HG02970 (cell line): ENCODE results near the gene LRP1-AS.

Source experiments
- ATAC-seq: cut with Tn5 transposase; IDR thresholded peaks from one replicate; pipeline ENCODE4 v1.9.1; 2021; ENCODE audit warnings: mild to moderate bottlenecking, moderate library complexity, moderate number of reproducible peaks; ENCODE audit not compliant: unreplicated experiment, low FRiP score

Gene LRP1-AS

DNA sequence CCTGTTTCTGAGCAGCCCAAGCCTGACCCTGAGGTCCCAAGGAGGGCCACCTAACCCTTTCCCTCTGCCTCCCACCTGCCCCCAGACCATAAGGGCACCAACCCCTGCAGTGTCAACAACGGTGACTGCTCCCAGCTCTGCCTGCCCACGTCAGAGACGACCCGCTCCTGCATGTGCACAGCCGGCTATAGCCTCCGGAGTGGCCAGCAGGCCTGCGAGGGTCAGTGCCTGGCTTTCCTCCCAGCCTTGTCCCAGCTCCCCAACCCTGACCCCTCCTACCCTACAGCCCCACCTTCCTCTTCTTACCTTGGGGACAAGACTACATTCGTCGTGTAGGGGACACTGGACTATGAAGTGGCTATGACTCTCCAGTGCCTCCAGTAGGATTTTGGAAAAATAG is 33.7 kb upstream of the LRP1-AS start:
- no peak for ATAC-seq

DNA sequence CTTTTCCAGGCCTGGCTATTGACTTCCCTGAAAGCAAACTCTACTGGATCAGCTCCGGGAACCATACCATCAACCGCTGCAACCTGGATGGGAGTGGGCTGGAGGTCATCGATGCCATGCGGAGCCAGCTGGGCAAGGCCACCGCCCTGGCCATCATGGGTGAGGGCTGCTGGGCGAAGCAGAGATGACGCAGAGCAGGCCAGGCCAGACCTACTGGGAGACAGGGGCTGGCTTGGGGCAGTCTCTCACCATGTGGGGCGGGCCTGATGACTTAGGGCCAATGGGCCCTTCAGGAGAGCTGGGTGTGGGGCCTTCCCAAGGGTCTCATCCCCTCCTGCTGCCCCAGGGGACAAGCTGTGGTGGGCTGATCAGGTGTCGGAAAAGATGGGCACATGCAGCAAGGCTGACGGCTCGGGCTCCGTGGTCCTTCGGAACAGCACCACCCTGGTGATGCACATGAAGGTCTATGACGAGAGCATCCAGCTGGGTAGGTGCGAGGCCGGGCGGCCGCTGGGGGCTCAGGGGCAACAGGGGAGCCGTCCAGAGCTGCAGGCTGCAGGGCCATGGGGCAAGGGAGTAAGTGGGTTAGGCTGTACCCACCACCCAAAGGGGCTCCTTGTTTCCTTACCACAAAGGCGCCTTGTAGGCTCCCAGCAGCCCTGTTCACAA is 33.0 kb upstream of the LRP1-AS start:
- ATAC-seq = no peak

DNA sequence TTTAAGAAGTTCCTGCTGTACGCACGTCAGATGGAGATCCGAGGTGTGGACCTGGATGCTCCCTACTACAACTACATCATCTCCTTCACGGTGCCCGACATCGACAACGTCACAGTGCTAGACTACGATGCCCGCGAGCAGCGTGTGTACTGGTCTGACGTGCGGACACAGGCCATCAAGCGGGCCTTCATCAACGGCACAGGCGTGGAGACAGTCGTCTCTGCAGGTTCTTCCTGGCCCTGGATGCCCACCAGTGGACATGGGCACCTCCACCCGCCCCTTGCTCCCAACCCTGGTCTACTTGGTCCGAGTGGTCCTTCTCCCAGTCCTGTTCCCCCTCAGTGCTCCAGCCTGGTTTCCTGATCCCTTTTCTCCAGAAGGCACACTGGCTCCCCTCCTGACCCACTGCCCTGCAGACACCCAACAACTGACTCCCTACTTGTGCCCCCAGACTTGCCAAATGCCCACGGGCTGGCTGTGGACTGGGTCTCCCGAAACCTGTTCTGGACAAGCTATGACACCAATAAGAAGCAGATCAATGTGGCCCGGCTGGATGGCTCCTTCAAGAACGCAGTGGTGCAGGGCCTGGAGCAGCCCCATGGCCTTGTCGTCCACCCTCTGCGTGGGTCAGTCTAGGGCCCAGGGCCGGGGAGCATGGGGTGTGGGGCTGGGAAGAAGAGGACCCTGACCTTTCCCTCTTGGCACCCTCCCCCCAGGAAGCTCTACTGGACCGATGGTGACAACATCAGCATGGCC is 32.1 kb upstream of the LRP1-AS start:
- ATAC-seq = no peak

DNA sequence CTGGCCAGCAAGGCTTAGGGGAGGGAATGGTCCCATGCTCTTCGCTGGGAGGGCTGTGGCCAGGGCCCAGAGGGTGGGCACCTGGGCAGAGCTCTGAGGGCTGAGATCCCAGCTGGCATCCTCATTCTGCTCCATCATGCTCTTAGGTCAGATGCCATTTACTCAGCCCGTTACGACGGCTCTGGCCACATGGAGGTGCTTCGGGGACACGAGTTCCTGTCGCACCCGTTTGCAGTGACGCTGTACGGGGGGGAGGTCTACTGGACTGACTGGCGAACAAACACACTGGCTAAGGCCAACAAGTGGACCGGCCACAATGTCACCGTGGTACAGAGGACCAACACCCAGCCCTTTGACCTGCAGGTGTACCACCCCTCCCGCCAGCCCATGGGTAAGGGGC is 30.8 kb upstream of the LRP1-AS start:
- ATAC-seq = no peak

DNA sequence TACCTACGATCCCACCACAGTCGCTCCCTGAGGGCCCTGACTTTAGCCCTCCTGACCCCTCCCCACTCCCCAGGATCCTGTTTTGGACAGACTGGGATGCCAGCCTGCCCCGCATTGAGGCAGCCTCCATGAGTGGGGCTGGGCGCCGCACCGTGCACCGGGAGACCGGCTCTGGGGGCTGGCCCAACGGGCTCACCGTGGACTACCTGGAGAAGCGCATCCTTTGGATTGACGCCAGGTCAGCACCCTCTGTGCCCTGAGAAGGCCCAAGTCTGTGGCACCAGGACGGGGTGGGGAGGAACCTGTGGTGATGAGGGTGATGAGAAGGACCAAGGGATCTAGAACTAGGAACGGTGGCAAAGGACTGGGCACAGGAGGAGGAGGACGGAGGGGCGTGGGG is 29.9 kb upstream of the LRP1-AS start:
- ATAC-seq = no peak

DNA sequence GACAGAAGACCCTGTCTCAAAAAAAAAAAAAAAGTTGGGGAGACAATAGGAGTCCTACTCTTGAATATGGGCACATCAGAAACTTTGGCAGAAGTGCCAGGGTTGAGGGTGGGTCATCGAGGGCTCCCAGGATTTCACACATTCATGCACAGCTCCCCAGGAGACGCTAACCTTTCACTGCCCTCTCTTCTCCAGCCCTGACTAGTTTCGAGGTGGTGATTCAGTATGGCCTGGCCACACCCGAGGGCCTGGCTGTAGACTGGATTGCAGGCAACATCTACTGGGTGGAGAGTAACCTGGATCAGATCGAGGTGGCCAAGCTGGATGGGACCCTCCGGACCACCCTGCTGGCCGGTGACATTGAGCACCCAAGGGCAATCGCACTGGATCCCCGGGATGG is 29.4 kb upstream of the LRP1-AS start:
- no peak for ATAC-seq

DNA sequence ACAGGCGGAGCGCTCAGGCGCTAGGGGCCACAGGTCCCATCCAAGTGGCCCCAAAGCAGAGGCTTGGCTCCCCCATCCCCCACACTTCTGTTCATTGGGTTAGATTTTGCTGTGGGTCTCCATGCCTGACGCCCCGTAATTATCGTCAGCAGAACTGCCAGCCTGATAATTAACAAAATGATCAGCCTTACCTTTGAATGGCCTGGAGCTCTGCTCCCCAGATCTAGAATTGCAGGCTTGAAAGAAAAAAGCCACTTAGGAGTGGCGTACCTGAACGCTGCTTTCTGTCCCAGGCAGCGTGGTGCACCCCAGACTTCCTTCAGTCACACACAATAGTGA is 28.7 kb upstream of the LRP1-AS start:
- no peak for ATAC-seq

DNA sequence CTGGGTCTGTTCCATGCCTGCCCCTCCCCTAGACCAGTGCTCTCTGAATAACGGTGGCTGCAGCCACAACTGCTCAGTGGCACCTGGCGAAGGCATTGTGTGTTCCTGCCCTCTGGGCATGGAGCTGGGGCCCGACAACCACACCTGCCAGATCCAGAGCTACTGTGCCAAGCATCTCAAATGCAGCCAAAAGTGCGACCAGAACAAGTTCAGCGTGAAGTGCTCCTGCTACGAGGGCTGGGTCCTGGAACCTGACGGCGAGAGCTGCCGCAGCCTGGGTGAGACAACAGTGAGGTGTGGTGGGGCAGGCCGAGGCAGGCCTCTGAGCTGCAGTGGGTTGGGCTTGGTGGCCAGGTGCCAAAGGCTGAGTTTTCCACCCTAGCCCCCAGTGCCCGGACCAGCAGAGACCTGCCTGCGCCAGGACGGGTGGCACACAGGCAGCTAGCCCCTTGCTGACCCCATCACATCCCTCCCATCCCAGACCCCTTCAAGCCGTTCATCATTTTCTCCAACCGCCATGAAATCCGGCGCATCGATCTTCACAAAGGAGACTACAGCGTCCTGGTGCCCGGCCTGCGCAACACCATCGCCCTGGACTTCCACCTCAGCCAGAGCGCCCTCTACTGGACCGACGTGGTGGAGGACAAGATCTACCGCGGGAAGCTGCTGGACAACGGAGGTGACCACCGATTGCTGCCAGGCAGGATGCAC is 28.2 kb upstream of the LRP1-AS start:
- ATAC-seq = no peak

DNA sequence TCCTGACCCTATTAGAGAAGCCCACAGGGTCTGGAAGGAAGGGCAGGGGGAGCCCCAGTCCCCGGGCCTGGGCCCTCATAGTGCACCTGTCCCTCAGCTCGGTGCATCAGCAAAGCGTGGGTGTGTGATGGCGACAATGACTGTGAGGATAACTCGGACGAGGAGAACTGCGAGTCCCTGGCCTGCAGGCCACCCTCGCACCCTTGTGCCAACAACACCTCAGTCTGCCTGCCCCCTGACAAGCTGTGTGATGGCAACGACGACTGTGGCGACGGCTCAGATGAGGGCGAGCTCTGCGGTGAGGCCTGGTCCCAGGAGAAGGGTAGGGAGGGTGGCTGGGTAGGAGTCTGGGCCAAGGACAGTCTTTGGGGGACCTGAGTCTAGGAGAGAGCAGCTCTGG is 26.3 kb upstream of the LRP1-AS start:
- no peak for ATAC-seq

DNA sequence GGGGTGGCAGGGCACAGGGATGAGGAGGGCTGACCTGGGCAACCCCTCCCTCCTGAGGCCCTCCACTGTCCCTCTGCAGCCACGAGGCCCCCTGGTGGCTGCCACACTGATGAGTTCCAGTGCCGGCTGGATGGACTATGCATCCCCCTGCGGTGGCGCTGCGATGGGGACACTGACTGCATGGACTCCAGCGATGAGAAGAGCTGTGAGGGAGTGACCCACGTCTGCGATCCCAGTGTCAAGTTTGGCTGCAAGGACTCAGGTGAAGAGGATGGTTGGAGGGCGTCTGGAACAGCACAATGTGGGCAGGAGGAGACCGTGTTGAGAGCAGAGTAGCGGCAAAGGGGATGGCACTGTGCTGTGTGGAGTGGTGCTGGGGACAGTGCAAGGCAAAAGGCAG is 25.7 kb upstream of the LRP1-AS start:
- no peak for ATAC-seq

DNA sequence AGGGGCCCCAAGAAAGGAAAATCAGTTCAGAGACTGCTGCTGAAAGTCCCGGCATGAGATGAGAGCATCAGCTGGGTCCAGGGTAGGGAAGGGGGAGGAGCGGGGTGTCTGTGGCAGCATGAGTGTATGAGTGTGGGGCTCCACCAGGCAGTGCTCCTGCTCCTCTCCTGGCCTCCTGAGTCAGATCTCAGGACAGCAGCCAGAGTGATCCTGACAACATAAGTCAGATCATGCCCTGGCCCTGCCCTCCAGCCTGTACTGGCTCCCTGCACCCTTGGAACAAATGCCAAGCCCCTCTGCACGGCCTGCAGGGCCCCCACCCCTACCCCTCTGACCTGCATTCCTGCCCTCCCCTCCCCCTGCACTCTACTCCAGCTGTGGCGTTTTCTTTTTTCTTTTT is 24.2 kb upstream of the LRP1-AS start:
- ATAC-seq = no peak

DNA sequence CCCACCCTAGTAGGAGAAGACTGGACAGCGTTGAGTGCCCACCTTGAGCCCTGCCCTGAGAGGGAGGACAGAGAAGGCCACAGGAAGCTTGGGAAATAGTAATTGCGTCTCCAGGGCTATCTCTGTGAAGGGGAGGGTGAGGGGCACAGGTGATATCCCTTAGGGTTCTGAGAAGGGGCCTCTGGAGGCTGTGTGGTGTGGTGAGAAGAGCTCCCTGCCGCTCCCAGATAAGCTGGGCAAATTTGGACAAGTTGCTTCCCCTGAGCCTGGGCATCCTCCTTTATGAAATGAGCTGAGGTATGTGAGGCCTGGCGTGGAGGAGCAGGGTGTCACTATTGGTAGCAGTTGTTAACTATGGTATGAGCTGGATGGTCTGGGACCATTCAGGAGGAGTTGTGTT is 23.5 kb upstream of the LRP1-AS start:
- no peak for ATAC-seq

DNA sequence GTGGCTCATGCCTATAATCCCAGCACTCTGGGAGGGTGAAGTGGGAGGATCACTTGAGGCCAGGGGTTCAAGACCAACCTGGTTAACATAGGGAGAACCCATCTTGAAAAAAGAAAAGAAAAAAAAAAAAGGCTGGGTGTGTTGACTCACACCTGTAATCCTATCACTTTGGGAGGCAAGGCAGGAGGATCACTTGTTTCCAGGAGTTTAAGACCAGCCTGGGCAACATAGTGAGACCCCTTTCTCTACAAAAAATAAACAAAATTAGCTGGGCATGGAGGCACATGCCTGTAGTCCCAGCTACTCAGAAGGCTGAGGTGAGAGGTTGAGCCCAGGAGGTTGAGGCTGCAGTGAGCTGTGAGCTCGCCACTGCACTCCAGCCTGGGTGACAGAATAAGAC is 23.0 kb upstream of the LRP1-AS start:
- no peak for ATAC-seq

DNA sequence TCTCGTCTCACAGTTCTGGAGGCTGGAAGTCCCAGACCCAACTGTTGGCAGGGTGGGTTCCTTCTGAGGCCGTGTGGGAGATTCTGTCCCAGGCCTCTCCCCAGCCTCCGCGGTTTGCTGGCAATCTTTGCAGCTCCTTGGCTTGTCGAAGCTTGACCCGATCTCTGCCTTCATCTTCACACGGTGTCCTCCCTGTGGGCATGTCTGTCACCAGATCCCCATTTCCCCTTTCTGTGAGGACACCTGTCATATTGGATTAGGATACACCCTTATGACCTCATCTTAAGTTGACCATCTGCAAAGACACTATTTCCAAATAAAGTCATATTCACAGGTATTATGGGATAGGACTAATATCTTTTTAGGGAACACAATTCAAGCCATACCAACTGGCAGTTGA is 22.6 kb upstream of the LRP1-AS start:
- ATAC-seq = no peak

DNA sequence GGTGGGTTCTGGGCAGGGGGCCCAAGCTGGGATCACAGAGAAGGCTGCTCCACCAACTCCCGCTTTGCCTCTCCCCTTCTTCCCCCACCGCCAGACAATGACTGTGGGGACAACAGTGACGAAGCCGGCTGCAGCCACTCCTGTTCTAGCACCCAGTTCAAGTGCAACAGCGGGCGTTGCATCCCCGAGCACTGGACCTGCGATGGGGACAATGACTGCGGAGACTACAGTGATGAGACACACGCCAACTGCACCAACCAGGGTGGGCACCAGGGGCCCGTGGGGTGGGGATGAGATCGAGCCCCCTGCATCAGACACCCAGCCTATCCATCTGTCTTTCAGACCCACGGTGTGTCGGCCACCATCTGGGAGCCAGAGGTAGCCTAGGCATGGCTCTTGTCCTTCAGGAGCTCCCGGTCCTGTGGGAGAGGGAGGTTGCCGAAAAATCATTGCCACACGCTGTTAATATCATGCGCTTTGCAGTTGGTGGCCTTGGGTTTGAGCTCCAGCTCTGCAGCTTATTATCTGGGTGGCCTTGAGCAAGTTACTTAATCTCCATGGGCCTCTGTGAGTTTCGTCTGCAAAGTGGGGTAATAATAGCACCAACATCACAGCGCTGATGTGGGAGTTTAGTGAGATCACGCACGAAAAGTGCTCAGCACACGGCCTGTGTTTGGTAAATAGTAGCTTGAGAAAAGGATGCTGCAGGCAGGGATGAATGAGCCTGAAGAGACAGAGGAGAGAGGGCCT is 21.8 kb upstream of the LRP1-AS start:
- no peak for ATAC-seq

DNA sequence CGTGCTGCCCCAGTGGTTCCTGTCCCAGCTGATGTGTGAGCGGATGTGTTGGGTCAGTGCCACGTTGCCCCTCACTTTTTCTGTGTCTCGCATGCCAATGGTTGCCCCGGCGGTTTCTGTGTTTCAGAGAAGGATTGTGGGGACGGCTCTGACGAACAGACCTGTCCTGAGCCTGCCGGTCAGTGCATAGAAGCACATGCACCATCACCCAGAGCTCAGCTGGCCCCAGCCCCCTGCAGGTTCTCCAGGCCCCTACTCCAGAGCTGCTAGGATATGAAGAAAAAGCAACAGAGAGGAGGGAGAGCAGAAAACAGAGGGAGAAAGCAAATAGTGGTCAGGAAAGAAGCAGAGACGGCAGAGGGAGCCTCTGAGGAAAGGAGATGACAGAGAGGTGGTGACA is 20.6 kb upstream of the LRP1-AS start:
- no peak for ATAC-seq

DNA sequence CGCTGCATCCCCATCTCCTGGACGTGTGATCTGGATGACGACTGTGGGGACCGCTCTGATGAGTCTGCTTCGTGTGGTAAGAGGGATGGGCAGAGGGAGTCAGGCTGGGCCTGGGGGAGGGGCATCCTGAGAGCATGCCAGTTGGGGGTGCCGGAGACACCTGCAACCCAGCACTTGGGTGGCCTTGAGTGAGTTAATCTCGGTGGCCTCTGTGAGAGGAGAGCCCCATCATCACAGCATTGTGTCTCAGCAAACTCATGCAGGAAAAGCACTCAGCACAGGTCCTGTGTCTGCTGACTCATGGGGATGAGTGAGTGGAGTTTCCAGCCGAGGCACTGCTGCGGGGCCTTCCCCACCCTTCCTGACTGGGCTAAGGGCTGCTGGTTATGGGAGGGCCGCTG is 19.6 kb upstream of the LRP1-AS start:
- no peak for ATAC-seq

DNA sequence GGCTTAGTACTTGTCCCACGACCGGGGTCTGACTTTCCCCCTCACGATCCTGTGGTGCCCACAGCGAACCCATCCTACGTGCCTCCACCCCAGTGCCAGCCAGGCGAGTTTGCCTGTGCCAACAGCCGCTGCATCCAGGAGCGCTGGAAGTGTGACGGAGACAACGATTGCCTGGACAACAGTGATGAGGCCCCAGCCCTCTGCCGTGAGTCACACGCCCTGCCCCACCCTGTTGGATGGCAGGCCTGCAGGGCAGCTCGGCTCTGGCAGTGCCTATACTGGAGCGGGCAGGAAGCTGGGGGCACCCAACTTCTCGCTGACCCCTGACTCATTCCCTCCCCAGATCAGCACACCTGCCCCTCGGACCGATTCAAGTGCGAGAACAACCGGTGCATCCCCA is 18.3 kb upstream of the LRP1-AS start:
- no peak for ATAC-seq

DNA sequence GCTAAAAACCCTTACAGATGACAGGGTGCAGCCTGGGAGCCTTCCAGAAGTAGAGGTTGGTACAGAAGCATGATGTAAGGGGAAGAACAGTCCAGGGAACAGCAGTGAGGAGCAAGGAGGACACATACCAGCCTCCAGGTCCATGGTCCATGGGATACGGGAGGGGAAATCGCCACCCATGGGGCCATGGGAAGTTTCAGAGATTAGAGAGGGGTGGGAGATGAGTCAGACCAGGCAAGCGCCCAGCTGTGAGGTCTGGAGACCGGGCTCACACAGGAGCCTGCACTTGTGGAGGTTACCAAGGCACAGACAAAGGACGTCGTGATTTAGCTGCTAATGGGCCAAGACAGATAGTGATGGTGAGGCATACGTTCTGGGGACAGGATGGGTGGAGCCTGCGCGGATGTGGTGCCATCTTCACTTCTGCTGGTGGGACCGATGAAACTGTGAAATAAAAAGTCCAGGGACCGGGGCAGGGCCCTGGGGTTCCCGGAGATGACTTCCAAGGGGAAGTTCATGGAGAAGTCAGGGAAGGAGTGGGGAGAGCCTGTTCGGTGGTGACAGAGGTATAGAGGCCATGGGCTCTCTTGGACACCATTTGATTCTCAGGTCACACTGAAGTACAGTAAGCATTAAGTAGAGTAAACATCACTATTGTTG is 17.7 kb upstream of the LRP1-AS start:
- no peak for ATAC-seq

DNA sequence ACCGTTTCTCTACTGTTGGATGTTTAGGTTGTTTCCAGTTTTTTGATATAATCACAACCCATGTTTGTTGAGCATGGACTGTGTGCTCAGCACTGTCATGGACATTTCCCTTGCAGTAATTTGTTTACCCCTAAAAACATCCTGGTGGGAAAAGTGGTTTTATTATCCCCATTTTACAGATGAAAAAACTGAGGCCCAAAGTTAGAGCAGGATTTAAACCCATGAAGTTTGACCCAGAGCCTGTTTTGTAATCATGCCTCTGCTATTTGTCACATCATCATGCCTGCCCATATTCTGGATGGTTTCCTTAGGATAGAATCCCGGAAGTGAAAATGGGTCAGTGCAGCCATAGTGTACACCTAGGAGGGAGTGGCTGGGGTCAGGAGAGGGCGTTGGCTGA is 17.0 kb upstream of the LRP1-AS start:
- ATAC-seq = no peak
